ENCODE measurements around the gene OR13J1.
A peak's percentile ranks its signal among the peaks of the same experiment; 100 is the strongest.

Gene OR13J1

GRCh38 chr9:35829764-35830096, 40.5 kb downstream of the OR13J1 start:
- no peak for DNase-seq

- DNase-seq: peak; percentile 98
Observed at GRCh38 chr9:35829084-35829763, 41.0 kb downstream of the OR13J1 start, which contains the start of gene TMEM8B. TSS of gene TMEM8B (plus strand) at chr9:35829228. CDS start at chr9:35829448, 220 bp downstream.

GRCh38 chr9:35828716-35829083, 41.5 kb downstream of the OR13J1 start, which contains the start of gene FAM221B:
TSS of gene FAM221B (minus strand) at chr9:35828732. CDS start at chr9:35826161, 2,571 bp downstream.
- no peak for DNase-seq

- no peak for DNase-seq
Observed at GRCh38 chr9:35827486-35827885, 42.7 kb downstream of the OR13J1 start.

GRCh38 chr9:35826071-35826701, 44.0 kb downstream of the OR13J1 start:
- peak; percentile 82 for DNase-seq

- DNase-seq: no peak
Observed at GRCh38 chr9:35822926-35823325, 47.3 kb downstream of the OR13J1 start.

- DNase-seq: no peak
Observed at GRCh38 chr9:35820076-35820475, 50.1 kb downstream of the OR13J1 start.

Measured in eye (tissue), 1 donor.